ENCODE data around the gene SLC39A11.
"Not testable (repeated sequence)": the region's sequence is repeated elsewhere in the genome, so short reads cannot be mapped to it uniquely, and the experiment has no call there.

The SLC39A11 gene

GRCh38 chr17:72764632-72765041 is 327.9 kb downstream of the SLC39A11 start:
- no peak overlapping the region for H3K4me3 ChIP-seq (replicated peaks; ENCODE audit: low read depth, low read length)
- TF ChIP-seq, protein P1, sequence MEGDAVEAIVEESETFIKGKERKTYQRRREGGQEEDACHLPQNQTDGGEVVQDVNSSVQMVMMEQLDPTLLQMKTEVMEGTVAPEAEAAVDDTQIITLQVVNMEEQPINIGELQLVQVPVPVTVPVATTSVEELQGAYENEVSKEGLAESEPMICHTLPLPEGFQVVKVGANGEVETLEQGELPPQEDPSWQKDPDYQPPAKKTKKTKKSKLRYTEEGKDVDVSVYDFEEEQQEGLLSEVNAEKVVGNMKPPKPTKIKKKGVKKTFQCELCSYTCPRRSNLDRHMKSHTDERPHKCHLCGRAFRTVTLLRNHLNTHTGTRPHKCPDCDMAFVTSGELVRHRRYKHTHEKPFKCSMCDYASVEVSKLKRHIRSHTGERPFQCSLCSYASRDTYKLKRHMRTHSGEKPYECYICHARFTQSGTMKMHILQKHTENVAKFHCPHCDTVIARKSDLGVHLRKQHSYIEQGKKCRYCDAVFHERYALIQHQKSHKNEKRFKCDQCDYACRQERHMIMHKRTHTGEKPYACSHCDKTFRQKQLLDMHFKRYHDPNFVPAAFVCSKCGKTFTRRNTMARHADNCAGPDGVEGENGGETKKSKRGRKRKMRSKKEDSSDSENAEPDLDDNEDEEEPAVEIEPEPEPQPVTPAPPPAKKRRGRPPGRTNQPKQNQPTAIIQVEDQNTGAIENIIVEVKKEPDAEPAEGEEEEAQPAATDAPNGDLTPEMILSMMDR (IDR thresholded peaks at IDR 0.05; ENCODE audit: low read depth, low read length, missing control alignments), result no peak
- DNase-seq (ENCODE audit: extremely low read depth, low read depth), result peak; percentile 15

GRCh38 chr17:72763981-72764380 is 328.5 kb downstream of the SLC39A11 start:
- no peak for DNase-seq (ENCODE audit: extremely low read depth, low read depth)
- H3K4me3 ChIP-seq (replicated peaks; ENCODE audit: low read depth, low read length), result no peak overlapping the region
- TF ChIP-seq, protein P1 (IDR thresholded peaks at IDR 0.05; ENCODE audit: low read depth, low read length, missing control alignments), result no peak

DNA sequence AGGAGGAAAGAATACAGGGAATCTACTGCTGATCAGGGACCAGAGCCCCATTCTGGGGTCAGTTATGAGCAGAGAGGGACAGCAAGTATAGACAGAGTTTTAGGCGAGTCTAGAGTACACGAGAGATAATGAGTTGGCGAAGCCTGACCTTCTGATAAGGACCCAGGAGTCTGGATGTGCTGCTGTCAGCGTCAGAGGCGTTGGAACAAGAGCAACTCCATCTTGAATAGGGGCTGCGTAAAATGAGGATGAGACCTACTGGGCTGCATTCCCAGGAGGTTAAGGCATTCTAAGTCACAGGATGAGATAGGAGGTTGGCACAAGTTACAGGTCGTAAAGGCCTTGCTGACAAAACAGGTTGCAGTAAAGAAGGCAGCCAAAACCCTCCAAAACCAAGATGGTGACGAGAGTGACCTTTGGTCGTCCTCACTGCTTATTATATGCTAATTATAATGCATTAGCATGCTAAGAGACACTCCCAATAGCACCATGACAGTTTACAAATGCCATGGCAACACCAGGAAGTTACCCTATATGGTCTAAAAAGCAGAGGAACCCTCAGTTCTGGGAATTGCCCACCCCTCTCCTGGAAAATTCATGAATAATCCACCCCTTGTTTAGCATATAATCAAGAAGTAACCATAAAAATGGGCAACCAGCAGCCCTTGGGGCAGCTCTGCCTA is 330.5 kb downstream of the SLC39A11 start:
- not testable (repeated sequence) for DNase-seq (ENCODE audit: extremely low read depth, low read depth); H3K4me3 ChIP-seq (replicated peaks; ENCODE audit: low read depth, low read length)

DNA sequence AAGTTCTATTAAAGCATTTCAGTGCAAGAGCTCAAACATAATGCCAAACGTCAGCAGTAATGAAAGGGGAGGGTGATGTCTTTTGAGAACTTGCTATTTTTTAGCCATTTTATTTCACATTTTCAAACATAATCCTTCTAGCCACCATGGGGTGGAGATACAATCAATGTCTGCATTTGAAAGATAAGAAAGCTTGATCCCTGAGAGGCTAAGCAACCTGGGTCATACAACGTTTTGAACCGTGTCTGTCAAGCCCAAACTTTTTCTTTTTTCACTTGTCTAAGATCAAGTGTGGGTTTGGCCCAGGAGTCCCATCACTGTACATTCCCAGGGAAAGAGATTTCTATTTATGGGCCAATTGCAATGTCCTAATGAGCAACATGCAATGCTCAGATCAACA is 331.1 kb downstream of the SLC39A11 start:
- TF ChIP-seq, protein P1 (IDR thresholded peaks at IDR 0.05; ENCODE audit: low read depth, low read length, missing control alignments), result no peak
- no peak for DNase-seq (ENCODE audit: extremely low read depth, low read depth)
- no peak overlapping the region for H3K4me3 ChIP-seq (replicated peaks; ENCODE audit: low read depth, low read length)

GRCh38 chr17:72760368-72760767 is 332.1 kb downstream of the SLC39A11 start:
- TF ChIP-seq, protein P1 (IDR thresholded peaks at IDR 0.05; ENCODE audit: low read depth, low read length, missing control alignments), result no peak
- no peak overlapping the region for H3K4me3 ChIP-seq (replicated peaks; ENCODE audit: low read depth, low read length)
- DNase-seq (ENCODE audit: extremely low read depth, low read depth), result no peak

GRCh38 chr17:72759301-72759700 is 333.2 kb downstream of the SLC39A11 start:
- H3K4me3 ChIP-seq (replicated peaks; ENCODE audit: low read depth, low read length), result no peak overlapping the region
- TF ChIP-seq, protein P1 (IDR thresholded peaks at IDR 0.05; ENCODE audit: low read depth, low read length, missing control alignments), result no peak
- DNase-seq (ENCODE audit: extremely low read depth, low read depth), result no peak

GRCh38 chr17:72756256-72756655 is 336.2 kb downstream of the SLC39A11 start:
- DNase-seq (ENCODE audit: extremely low read depth, low read depth), result no peak
- H3K4me3 ChIP-seq (replicated peaks; ENCODE audit: low read depth, low read length), result no peak overlapping the region
- TF ChIP-seq, protein P1 (IDR thresholded peaks at IDR 0.05; ENCODE audit: low read depth, low read length, missing control alignments), result no peak
